Stimulated activated CD8-positive, alpha-beta memory T cell treated with anti-CD3 and anti-CD28 coated beads, Interleukin-7, amount 100 ng/mL, for 4 hours (primary cell): ENCODE results near the gene DNAJB5.
"Not testable (repeated sequence)": the region's sequence is repeated elsewhere in the genome, so short reads cannot be mapped to it uniquely, and the experiment has no call there.

Experiments used
- DNase-seq, 2 donors: peaks; one replicate each; pipeline ENCODE4 v3.0.0-alpha.2; 2020; ENCODE audit warnings: low read depth in 2 of 2

DNAJB5 gene

DNA sequence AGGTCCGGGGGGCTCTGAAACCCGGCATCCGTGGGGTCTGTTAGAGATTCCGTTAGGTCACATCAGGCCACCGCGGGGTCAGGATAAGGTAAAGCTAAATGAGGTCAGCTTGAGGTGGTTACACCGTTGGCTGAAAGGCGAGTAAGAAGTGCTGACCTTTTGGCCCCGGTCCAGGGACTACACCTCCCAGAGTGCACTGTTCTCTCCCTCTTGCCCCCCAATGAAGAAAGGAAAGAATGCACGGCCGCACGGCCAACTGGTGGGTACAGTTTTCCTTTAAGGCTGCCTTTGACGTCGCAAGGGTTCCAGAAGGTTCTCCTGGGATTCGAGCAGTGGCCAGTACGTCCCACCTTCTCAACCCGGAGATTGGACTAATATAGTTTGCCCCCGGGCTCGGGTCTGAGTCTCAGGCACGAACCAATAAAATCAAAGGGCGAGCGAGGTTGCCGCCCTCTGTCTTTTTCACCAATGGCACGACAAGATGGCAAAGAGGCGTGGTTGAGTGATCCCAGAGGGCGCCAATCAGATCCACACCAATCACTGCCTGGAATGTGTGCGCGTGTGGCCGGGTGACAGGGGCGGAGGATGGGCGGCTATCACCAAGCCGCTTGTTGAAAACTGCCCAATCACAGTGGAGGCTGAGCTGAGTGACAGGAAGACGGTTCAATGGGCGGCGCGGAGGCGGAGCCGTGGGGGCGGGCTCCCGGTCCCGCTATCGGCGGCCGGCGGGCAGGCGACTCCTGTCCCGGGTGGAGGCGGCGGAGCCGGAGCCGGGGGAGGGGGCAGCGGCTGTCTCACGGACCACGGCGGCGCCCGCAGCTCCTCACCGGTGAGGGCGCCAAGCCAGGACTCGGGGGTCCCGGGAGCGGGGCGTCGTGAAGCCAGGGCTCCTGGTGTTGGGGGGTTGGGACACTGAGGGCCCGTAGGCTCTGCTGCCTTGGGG, at the start of gene DNAJB5:
Gene DNAJB5, plus strand, starts transcription at position 743 of the 943 bp plus-strand sequence. CDS start 886 bp downstream, outside the sequence.
- DNase-seq: peak; percentile 95 to 96

DNA sequence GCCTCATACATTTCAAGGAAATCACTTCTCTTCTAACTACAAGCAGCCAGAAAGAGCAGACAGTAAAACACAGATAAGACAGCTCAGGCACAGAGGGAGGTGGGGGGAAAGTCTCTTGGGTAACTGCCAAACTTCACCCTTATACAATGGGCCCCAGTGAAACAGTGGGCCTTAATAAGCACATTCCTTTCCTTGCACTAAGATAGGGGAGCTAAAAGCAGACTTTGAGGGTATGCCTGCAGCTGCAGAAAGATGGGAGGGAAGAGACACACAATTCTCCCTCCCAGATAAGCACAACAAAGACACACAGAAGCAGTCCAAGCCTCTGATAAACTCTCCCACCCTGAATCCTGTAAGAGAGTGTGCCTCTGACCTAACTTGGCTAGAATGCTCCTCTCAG, 49.6 kb upstream of the DNAJB5 start:
- not testable (repeated sequence) for DNase-seq

DNA sequence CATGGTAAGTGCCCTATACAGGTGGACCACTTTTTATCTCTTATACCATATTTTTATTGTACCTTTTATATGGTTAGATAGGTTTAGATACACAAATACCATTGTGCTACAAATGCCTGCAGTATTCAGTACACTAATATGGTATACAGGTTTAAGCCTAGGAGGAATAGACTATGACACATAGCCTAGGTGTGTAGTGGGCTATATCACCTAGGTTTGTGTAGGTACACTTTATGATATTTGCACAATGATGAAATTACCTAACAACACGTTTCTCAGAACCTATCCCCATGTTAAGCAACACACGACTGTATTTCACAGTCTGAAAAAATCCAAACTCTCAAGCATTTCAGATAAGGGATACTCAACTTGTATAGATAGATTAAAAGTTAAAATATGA, 41.1 kb upstream of the DNAJB5 start:
- no peak for DNase-seq

DNA sequence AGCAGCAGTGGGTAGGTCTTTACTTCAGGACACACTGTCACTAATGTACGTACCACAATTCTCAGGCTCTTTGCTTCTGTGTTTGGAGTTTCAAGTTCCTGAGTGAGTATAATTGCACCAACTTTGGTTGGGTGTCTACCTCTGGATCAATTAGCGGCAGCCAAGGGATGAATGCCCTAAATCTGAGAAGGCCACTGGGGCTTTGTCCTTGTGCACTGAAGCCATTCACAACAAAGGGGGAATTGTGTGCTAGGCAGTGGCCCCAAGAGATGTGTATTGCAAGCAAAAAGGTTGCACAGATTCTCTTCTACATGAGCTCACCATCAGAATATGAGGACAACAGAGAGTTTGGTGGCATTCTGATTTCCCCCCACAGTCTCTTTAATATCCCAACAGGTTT, 35.3 kb upstream of the DNAJB5 start:
- no peak for DNase-seq

DNA sequence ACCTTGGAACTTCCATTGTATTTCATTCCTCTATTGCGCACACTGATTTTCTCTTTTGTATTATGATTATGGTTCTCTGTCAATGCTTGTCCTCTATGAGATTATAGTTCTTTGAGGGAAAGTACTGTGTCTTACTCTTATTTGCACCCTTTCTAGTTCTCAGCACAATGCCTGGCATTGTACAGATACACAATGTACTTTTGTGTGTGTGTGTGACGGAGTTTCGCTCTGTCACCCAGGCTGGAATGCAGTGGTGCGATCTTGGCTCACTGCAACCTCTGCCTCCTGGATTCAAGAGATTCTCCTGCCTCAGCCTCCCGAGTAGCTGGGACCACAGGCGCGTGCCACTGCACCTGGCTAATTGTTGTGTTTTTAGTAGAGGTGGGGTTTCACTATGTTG, 33.5 kb upstream of the DNAJB5 start:
- DNase-seq: not testable (repeated sequence)

DNA sequence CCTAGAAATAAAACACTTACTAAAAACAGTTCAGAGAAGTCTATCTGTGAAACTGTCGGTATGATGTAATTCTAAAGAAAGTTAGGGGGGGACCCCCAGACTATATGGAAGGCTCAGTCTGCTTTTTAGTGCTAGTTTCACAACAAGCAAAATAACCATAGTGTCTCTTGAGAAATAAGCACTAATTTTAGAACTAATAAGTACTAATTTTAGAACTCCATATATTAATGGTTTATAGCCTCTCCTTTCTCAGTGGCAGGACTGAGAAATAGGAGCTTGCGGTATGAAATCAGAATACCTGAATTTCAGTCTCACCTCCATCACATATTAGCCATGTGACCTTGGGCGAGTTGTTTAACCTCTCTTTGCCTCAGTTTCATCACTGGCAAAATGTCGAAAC, 32.9 kb upstream of the DNAJB5 start:
- no peak for DNase-seq

DNA sequence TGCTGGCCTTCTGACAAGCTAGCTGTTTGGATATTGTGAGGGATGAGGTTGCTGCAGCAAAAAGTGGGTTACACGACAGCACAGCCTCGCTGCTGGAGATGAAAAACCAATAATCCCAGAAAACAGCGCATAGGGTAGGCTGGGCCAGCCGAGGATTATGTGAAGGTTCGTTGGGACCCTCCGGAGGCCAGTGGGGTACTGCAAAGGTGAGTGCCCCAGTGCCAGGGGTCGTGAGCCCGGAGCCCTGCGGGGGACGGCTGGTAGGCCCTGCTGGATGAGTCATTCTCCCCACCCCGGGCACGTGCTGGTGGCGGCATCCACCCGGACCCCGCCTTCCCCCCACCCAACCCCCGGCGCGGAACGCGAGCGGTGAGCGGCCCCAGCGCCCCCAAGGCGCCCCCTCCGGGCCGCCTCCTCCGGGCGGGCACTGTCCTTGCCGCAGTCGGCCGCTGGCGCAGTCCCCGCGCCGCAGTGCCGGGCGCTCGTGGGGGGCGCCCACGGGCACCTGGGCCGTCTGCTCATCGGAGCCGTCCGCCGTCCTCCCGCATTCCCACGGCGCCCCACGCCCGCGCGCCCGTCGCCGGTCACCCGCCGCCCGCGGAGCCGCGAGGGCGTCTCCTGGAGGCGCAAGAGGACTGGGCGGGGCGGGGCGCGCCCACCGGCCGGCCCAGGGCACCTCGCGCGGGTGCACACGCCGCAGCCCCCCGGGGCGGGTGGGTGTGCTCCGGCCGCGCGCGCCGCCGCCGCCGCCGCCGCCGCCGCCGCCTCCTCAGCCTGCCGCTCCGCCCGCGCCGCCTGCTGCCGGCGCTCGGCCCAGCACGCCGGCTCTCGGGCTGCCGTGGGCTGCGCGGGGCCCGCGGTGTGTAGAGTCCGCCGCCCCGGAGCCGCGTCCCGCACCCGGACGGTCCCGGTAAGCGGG, 31.8 kb upstream of the DNAJB5 start, which contains the start of gene PHF24:
Gene PHF24, plus strand, starts transcription at position 794 of the 919 bp plus-strand sequence. CDS start 13,014 bp downstream, outside the sequence.
- DNase-seq: peak in 1 of 2 donors; percentile 41

DNA sequence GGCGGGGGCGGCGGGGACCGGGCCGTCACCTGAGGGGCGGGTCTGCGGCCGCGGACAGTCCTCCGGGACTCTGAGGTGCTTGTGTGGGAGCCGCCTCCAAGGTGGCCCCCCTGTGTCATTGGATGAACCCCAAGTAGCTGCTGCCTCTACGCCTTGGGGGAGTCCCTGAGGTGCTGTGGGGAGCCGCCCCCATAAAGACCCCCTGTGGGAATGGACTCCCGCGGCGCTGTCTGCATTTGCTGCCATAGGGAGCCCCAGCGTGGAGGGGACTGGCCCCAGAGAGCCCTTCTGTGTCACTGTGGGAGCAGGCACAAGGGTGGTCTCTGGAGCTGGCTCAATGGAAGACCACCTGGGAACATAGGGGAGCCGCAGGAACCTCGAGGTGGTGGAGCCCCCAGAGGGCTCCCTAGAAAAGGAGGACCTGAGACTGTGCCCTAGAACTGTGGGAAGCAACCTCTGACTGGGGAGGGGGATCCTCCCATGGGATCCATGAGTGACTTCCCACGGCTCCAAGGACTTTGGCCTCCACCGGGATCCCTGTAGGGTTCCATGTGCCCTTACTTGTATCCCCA, 31.0 kb upstream of the DNAJB5 start:
- DNase-seq: no peak

DNA sequence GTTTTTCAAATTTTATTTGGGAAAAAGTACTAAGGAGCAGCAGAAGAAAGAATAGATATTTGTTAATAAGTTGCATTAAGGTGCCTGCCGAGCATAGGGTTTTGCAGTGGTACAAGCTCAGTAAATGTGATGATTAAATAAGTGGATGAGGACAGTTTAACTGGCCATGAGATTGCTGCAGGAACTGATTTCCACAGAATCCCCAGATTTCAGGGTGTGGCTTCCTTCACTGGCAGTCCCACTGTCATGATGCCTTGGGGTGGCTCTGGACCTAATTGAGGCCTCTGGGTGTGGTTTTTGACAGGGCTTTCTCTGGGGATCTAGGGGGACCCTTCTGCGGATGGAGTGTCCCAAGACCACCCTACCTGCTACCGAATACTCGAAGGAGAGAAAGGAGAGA, 30.1 kb upstream of the DNAJB5 start:
- no peak for DNase-seq

DNA sequence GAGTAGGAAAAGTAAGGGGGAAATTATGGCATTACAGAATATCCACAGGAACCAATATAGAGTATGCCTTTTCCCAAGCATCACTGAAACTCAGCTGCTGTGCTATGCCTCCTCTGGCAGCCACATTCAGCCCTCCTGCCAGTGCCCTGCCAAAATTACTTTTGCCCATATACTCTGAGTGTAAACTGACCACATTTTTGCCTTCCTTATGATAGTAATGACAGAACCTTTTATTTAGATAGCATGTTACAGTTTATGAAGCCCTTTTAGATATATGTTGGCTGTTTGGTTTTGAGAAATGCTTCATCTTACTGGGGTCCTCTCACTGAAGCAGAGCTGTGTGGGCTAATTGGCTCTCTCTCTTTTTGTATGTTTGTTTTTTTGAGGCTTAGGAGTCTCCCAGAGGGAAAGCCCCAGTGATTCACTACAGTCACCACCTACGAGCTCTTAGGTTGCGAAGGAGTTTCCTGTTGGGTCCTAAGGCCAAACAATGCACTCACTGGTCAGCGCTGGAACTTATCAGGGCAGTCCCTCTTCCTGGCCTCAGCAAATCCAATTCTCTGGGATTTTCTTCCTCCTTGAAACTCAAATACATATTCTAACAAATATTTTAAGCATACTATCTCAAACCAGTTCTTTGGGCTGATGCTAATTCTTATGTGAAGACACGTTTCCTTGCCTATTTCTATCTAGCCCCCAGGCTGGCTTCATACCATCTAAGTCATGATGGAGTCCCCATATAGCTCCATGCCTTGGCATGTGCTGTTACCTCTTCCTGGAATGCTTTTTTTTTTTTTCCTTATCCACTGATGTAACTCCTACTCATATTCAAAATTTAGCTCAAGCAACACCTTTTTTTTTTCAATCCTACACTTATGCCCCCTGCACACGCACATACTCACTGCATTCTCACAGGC, 27.7 kb upstream of the DNAJB5 start:
- DNase-seq: no peak

DNA sequence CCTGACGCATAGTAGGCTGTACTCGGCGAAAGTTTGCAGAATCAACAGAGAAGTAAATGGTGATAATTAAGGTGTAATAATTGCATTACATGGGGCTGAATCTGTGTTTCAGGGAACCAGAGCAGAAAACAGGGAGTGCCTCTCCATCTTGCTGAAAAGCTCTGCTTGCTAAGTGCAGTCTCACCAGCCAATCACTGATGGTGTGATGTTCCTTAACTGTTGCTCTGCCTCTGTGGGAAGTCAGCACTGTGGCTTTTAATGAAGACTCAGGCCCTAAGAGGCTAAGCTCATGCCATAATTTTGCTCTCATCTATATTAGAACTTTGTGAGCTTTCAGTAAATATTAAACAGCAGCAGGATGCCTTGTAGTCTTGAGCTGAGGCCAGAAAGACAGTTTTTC, 27.0 kb upstream of the DNAJB5 start:
- DNase-seq: no peak

DNA sequence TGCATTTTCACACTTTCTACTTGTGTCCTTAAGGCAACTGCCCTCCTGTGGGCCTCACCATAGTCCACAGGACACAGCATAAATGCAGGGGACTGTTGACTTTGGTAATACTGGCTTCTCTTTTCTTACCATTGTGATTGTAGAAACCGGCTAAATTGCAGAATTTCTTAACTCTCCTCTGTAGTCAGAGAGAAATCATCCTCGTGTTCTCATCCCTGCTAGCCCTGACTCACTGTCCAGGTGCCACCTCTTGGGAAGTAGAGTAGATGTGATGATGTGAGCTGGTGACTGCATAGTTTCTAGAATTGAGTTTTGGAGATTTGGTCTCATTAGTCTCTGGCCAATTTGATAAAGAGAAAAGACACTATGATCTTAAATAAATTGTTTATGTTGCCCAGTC, 26.0 kb upstream of the DNAJB5 start:
- DNase-seq: no peak

DNA sequence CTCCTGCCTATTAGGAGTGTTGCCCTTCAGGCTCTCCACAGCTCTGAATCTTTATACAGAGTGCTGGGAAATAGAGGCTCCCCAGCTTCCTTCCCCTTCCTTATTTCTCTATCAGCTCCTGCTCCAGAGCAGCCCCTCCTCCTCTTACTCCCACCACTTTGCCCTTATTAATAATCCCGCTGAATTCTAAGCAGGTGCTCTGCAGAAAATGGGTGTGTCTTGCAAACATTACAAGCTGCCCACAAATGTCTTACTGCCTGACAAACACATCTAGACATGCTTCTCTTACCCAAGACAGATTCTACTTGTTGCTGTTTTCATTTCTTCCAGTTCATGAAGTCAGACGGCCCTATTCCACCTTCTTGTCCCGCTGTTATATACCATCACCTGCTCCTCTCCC, 25.1 kb upstream of the DNAJB5 start:
- no peak for DNase-seq

DNA sequence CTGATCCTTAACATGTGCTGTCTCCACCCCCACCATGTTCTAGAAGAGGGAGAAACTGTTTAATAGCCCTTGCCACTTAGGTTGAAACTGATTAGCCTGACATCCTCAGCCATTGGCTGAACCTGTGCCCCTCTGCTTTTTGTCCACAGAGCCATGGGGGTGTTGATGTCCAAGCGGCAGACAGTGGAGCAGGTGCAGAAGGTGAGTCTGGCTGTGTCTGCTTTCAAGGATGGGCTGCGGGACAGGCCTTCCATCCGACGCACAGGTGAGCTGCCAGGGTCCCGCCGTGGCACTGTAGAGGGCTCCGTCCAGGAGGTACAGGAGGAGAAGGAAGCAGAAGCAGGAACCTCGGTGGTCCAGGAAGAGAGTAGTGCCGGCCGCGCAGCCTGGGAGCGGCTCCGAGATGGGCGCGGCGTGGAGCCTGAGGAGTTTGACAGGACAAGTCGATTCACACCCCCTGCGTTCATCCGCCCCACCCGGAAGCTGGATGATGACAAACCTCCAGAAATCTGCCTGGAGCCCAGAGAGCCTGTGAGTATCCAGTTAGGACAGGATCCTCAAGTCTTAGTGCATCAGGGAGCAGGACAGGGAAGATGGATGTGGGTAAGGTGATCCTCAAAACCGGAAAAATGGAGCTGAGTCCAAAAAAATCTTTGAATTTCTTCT, 18.3 kb upstream of the DNAJB5 start:
- DNase-seq: no peak

DNA sequence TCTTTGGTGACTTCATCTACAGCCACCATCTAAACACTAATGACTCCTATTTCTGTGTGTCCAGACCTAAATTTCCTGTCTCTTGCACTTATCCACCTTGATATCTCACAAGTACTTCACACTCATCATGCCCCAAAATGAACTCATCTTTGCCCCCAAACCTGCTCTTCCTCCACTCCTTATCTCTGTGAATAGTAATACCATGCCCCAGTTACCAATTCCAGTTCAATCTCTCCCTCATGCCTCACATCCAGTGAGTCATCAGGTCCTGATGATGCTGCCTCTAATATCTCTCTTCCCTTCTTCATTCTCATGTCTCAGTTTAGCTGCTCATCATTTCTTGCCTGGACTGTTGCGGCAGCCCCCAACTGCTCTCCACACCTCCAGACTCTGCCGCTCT, 14.9 kb upstream of the DNAJB5 start:
- DNase-seq: no peak

DNA sequence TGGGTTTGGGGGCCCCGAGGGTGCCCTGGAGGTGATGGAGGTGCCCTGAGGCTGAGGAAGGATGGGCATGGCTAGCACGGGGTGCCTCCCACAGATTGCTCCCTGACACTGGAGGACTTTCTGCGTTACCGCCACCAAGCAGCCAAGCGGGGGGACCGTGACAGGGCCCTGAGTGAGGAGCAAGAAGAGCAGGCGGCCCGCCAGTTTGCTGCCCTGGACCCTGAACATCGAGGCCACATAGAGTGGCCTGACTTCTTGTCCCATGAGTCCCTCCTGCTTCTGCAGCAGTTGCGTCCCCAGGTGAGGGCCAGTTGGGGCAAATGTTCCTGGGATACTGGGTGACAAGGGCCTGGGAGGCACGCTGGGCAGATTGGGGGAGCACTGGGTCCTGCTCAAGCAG, 13.1 kb upstream of the DNAJB5 start:
- DNase-seq: no peak

DNA sequence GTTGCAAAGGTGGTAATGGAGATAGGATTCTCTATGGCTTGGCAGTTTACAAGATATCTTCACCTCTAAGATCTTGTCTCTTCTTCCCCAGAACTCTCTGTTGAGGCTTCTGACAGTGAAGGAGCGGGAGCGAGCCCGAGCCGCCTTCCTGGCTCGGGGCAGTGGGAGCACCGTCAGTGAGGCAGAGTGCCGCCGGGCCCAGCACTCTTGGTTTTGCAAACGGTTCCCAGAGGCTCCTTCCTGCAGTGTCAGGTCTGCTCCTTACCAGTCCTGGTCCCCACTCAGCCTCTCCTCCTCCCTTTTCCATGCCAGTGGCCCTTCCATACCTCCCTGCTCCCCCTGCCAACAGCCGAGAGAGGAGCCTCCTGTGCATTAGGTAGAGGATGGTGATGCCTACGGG, 12.6 kb upstream of the DNAJB5 start:
- DNase-seq: no peak

DNA sequence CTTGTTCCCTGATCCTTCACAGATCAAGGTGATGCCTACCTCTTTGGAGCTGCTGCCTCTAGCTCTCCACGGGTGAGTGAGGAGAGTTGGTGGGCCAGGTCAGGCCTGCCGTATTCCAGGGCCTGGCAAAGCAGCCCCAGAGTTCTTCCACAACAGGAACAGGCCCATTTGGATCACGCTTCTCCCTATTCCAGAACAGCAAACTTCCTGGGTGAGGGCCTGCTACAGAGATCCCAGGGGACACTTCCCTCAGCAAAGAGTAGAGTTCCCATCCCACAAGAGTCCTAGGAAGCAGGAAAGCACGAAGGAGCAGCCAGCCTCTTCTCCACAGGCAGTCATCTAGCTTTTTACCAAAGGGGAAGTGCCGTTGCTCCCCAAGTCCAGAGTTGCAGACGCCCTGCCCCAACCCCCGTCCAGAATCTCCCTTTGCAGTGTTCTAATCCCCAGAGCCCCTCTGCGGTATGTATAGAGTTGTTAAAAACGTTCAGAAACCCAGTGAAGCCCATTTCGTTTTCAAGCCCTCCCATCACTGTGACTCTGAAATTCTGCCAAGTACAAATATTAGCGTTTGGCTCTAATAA, 9.3 kb upstream of the DNAJB5 start:
- no peak for DNase-seq

DNA sequence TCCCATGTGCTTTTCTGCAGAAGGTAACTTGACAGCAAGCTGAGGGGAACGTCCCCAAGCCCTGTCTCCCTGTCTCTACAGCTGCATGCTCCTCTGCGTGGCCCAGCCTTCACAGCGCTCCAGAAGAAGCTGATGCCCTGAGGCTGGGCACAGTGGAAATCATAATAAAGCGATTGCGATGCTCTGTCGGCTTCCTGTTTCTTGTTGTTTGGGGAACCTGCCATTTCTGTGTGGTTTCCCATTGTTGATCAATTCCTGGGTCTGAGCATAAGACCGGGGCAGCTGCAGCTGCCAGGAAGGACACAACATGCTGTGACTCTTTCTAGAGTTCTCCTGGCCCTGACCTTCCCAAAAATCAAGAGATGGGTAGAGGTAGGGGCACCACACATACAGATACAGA, 7.2 kb upstream of the DNAJB5 start:
- no peak for DNase-seq

DNA sequence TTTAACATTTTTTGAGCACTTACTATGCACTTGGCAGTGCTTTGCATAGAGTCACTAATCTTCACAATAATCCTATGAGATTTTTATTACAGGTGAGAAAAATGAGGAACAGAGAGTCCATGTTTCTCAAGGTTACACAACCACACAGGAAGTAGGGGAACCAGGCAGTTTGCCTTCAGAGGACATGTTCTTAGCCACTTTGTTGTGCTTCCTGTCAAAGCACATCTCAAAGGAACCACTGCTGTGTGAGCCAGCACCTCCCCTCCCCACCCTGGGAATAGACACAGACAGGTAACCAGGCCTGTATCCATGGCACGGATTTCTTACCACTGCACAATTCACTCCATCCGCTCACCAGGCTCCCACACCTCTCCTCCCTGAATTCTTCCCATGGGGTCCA, 6.3 kb upstream of the DNAJB5 start:
- DNase-seq: no peak
